NCI-H526 treated with DMSO at 0.1 percent for 48 hours (cell line): ENCODE results near the gene KLHL22.
"Not testable (repeated sequence)": the region's sequence is repeated elsewhere in the genome, so short reads cannot be mapped to it uniquely, and the experiment has no call there.

Experiments
- DNase-seq: peaks from one replicate; lab custom pipeline; 2025; lab: John Stamatoyannopoulos, UW

Gene KLHL22

GRCh38 chr22:20419664-20419951 lies 76.0 kb downstream of the KLHL22 start:
- no peak for DNase-seq

- peak; percentile 48 for DNase-seq
These were observed 77.3 kb downstream of the KLHL22 start for GRCh38 chr22:20418211-20418788.

- not testable (repeated sequence) for DNase-seq
These were observed 79.9 kb downstream of the KLHL22 start for GRCh38 chr22:20415699-20416098.

GRCh38 chr22:20415241-20415640 lies 80.4 kb downstream of the KLHL22 start:
- not testable (repeated sequence) for DNase-seq

- no peak for DNase-seq
These were observed 81.1 kb downstream of the KLHL22 start for GRCh38 chr22:20414450-20414849.

- no peak for DNase-seq
These were observed 81.5 kb downstream of the KLHL22 start for GRCh38 chr22:20414059-20414440.

- no peak for DNase-seq
These were observed 82.2 kb downstream of the KLHL22 start for GRCh38 chr22:20413217-20414058.

GRCh38 chr22:20412474-20413216 lies 83.0 kb downstream of the KLHL22 start:
- no peak for DNase-seq

- DNase-seq: not testable (repeated sequence)
These were observed 86.2 kb downstream of the KLHL22 start for GRCh38 chr22:20409385-20409784.

GRCh38 chr22:20408891-20409290 lies 86.7 kb downstream of the KLHL22 start:
- DNase-seq: no peak

- DNase-seq: no peak
These were observed 87.8 kb downstream of the KLHL22 start for GRCh38 chr22:20407829-20408228.

GRCh38 chr22:20406686-20407408 lies 88.7 kb downstream of the KLHL22 start:
- DNase-seq: no peak

- DNase-seq: no peak
These were observed 89.5 kb downstream of the KLHL22 start for GRCh38 chr22:20405931-20406685.

- no peak for DNase-seq
These were observed 90.2 kb downstream of the KLHL22 start for GRCh38 chr22:20405291-20405930.

GRCh38 chr22:20404881-20405280 lies 90.7 kb downstream of the KLHL22 start:
- no peak for DNase-seq

GRCh38 chr22:20403779-20404140 lies 91.8 kb downstream of the KLHL22 start:
- DNase-seq: no peak

- no peak for DNase-seq
These were observed 92.4 kb downstream of the KLHL22 start for GRCh38 chr22:20402960-20403778.

- DNase-seq: no peak
These were observed 94.1 kb downstream of the KLHL22 start for GRCh38 chr22:20401376-20402014.

- DNase-seq: no peak
These were observed 94.8 kb downstream of the KLHL22 start for GRCh38 chr22:20400606-20401375.
